ENCODE results near the gene FAM174B. TPM values are rescaled to one million over a fixed set of nuclear protein-coding genes. Genes with fewer than 3 reads are reported as not detected.

The FAM174B gene
- total and polyA plus RNA-seq, 2 experiments from 2014 or later = 15.0 to 21.8 TPM

DNA sequence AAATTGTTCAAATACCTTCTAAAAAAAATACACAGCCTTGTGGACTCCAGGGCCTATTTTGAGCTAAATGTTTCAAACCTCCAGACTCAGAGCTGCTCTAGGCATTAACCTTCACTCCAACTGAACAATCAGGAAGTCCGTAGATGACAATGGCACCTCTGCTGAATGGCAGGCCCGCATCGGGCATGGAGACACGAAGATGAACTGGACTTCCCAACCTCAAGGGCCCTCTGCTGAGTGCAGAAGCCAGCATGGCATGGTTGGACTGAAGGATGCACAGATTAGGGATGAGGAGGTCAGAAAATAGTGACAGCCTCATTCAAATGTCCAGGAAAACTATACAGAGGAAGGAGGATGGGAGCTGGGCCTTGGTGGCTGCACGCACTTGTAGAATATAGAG, 2.2 kb downstream of the FAM174B start:
- no peak overlapping the region for H3K4me3 ChIP-seq
- Mint-ChIP-seq H3K4me1 (peaks cover 43% of the 10 kb centered on the region), H3K27me3 (ENCODE audit: insufficient read depth, low read depth, poor library complexity) (peaks cover 26% of the 10 kb centered on the region), H3K36me3 (ENCODE audit: low read depth) (peaks cover 39% of the 10 kb centered on the region), H3K9me3 (peaks cover 23% of the 10 kb centered on the region), H3K4me3 (no peak overlapping the region; the same call in 2 of the 3 replicates), H3K27ac (no peak overlapping the region)
- H3K36me3 ChIP-seq (ENCODE audit: insufficient read depth) = no peaks in the 10 kb centered on the region
- DNase-seq (ENCODE audit: low spot score) = no peak
- no peaks in the 10 kb centered on the region for H4K20me1 ChIP-seq (replicated peaks; ENCODE audit: insufficient read depth)
- TF ChIP-seq, protein P1, sequence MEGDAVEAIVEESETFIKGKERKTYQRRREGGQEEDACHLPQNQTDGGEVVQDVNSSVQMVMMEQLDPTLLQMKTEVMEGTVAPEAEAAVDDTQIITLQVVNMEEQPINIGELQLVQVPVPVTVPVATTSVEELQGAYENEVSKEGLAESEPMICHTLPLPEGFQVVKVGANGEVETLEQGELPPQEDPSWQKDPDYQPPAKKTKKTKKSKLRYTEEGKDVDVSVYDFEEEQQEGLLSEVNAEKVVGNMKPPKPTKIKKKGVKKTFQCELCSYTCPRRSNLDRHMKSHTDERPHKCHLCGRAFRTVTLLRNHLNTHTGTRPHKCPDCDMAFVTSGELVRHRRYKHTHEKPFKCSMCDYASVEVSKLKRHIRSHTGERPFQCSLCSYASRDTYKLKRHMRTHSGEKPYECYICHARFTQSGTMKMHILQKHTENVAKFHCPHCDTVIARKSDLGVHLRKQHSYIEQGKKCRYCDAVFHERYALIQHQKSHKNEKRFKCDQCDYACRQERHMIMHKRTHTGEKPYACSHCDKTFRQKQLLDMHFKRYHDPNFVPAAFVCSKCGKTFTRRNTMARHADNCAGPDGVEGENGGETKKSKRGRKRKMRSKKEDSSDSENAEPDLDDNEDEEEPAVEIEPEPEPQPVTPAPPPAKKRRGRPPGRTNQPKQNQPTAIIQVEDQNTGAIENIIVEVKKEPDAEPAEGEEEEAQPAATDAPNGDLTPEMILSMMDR (conservative IDR thresholded peaks at IDR 0.05; ENCODE audit: low read depth in 2 of 2) = no peak
- TF ChIP-seq NANOG (IDR thresholded peaks at IDR 0.05; ENCODE audit: borderline replicate concordance) = no peak
- no peak for TF ChIP-seq CREB1 (CRISPR knock-in tag; IDR thresholded peaks at IDR 0.05; ENCODE audit: low read depth)
- TF ChIP-seq POLR2AphosphoS5 (IDR thresholded peaks at IDR 0.05; ENCODE audit: low read depth) = no peak
- TF ChIP-seq, protein P2, sequence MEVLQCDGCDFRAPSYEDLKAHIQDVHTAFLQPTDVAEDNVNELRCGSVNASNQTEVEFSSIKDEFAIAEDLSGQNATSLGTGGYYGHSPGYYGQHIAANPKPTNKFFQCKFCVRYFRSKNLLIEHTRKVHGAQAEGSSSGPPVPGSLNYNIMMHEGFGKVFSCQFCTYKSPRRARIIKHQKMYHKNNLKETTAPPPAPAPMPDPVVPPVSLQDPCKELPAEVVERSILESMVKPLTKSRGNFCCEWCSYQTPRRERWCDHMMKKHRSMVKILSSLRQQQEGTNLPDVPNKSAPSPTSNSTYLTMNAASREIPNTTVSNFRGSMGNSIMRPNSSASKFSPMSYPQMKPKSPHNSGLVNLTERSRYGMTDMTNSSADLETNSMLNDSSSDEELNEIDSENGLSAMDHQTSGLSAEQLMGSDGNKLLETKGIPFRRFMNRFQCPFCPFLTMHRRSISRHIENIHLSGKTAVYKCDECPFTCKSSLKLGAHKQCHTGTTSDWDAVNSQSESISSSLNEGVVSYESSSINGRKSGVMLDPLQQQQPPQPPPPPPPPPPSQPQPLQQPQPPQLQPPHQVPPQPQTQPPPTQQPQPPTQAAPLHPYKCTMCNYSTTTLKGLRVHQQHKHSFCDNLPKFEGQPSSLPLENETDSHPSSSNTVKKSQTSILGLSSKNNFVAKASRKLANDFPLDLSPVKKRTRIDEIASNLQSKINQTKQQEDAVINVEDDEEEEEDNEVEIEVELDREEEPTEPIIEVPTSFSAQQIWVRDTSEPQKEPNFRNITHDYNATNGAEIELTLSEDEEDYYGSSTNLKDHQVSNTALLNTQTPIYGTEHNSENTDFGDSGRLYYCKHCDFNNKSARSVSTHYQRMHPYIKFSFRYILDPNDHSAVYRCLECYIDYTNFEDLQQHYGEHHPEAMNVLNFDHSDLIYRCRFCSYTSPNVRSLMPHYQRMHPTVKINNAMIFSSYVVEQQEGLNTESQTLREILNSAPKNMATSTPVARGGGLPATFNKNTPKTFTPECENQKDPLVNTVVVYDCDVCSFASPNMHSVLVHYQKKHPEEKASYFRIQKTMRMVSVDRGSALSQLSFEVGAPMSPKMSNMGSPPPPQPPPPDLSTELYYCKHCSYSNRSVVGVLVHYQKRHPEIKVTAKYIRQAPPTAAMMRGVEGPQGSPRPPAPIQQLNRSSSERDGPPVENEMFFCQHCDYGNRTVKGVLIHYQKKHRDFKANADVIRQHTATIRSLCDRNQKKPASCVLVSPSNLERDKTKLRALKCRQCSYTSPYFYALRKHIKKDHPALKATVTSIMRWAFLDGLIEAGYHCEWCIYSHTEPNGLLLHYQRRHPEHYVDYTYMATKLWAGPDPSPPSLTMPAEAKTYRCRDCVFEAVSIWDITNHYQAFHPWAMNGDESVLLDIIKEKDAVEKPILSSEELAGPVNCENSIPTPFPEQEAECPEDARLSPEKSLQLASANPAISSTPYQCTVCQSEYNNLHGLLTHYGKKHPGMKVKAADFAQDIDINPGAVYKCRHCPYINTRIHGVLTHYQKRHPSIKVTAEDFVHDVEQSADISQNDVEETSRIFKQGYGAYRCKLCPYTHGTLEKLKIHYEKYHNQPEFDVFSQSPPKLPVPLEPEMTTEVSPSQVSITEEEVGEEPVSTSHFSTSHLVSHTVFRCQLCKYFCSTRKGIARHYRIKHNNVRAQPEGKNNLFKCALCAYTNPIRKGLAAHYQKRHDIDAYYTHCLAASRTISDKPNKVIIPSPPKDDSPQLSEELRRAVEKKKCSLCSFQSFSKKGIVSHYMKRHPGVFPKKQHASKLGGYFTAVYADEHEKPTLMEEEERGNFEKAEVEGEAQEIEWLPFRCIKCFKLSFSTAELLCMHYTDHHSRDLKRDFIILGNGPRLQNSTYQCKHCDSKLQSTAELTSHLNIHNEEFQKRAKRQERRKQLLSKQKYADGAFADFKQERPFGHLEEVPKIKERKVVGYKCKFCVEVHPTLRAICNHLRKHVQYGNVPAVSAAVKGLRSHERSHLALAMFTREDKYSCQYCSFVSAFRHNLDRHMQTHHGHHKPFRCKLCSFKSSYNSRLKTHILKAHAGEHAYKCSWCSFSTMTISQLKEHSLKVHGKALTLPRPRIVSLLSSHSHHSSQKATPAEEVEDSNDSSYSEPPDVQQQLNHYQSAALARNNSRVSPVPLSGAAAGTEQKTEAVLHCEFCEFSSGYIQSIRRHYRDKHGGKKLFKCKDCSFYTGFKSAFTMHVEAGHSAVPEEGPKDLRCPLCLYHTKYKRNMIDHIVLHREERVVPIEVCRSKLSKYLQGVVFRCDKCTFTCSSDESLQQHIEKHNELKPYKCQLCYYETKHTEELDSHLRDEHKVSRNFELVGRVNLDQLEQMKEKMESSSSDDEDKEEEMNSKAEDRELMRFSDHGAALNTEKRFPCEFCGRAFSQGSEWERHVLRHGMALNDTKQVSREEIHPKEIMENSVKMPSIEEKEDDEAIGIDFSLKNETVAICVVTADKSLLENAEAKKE (CRISPR knock-in tag; IDR thresholded peaks at IDR 0.05) = no peak
- no peak for TF ChIP-seq EZH2phosphoT487 (IDR thresholded peaks at IDR 0.05; ENCODE audit: unreplicated experiment)
- TF ChIP-seq ZNF331 (CRISPR knock-in tag; IDR thresholded peaks at IDR 0.05; ENCODE audit: low read depth) = no peak
- H3K4me2 ChIP-seq = no peak overlapping the region
- 0 out of 2 replicates have a peak, but pooled peaks cover 6% of the 10 kb centered on the region for H3F3A ChIP-seq (replicated peaks; ENCODE audit: low read depth)
- H3K4me1 ChIP-seq (ENCODE audit: insufficient read depth) = peaks cover 41% of the 10 kb centered on the region
- no peaks in the 10 kb centered on the region for H3K9me2 ChIP-seq (ENCODE audit: insufficient read depth)
- peaks cover 56% of the 10 kb centered on the region for H3K79me2 ChIP-seq (replicated peaks; ENCODE audit: insufficient read depth)
- peaks cover 26% of the 10 kb centered on the region for H3K27me3 ChIP-seq (ENCODE audit: insufficient read depth)
- no peak overlapping the region for H3K27ac ChIP-seq (ENCODE audit: low read depth)
- ATAC-seq = no peak
- H2AFZ ChIP-seq = no peak overlapping the region

Measured in GM23338 (cell line).